RPMI8226 (cell line): ENCODE data around the gene HES3.

Experiments used
- DNase-seq: peaks from one replicate; pipeline ENCODE4 v3.0.0-alpha.2; 2015

HES3 gene

GRCh38 chr1:6246497-6247467 lies 2.8 kb downstream of the HES3 start:
- DNase-seq: peak; percentile 85

DNA sequence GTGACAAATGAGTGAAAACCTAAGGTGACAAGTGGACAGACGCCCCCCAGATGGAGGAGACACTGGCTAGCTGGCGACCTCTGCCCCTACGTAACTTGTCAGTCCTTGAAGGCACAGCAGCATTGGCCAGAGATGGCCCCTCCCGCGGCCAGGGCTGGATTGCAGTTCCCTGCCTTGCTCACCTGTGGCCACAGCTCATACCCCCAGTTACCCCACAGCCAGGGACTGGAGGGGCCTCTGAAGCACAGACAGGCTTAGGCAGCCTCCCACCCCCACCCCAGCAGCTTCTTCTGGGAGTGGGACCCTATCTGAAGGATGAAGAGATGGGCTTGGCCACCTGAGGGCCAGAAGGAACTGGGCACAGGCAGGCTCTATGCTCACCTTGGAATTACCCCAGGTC lies 3.7 kb downstream of the HES3 start:
- DNase-seq: no peak

DNA sequence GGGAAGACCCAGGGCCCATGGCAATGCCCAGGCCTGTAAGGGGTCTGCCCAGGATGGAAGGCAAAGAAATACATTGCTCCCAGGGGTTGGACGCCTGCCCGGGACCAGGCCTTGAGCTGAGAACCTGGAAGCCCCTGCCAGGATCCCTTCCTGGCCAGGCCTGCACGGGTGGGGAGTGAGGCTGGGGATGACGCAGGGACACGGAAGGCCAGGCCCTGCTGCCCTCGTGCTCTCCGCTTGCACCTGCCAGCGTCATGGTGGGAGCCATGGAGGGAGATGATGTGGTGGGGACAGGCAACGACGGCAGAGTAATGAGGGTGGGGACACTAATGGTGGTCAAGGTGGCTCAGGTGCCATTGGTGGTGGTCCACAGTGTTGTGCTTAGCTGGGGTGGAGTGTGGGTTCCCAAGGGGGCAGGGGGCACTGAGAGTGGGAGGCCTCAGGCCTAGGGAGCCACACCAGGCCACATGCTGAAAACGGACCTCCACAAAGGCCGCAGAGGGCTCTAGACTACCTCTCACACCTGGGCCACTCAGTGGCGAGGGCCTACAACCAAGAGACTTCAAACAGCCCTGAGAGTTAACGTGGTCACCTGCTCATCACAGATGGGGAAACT lies 4.3 kb downstream of the HES3 start:
- DNase-seq: no peak

DNA sequence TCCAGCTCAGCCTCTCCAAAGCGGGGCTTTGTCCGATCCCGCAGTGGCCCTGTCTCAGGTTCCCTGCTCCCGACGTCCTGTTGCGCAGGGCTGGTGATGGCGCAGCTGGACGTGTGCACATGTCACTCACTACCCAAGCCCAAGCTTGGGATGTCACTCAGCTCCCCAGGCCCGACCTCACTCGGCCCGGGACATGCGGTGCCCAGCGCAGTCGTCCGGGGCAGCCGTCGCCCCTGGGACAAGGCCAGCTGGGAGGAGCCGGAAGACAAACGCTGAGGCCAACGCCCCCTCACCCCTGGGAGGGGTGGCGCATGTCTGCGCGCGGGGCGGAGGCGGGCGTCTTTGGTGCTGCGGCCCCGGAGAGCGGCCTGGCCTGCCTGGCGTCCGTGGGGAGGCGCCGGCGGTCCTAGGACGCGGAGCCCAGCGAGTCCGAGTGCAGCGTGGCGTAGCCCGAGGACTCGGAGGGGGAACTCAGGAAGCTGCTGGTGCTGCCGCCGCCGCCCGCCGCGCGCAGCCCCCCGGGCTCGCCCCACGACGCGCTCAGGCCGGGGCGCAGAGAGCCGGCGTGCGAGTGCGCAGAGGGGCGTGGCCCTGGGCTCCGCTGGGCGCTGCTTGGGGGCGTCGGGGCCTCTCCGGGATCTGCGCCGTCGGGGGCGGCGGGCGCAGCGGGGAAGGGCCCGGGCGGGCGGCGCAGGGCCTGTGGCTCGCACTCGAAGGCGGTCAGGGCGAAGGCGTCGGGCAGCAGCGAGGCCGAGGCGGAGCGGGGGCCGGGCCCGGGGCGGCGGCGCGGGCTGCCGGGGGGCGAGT lies 5.2 kb downstream of the HES3 start:
- DNase-seq: peak; percentile 58

GRCh38 chr1:6249739-6250689 lies 6.0 kb downstream of the HES3 start:
- peak; percentile 54 for DNase-seq

- DNase-seq: no peak
Observed at GRCh38 chr1:6251233-6251632, 7.3 kb downstream of the HES3 start.

DNA sequence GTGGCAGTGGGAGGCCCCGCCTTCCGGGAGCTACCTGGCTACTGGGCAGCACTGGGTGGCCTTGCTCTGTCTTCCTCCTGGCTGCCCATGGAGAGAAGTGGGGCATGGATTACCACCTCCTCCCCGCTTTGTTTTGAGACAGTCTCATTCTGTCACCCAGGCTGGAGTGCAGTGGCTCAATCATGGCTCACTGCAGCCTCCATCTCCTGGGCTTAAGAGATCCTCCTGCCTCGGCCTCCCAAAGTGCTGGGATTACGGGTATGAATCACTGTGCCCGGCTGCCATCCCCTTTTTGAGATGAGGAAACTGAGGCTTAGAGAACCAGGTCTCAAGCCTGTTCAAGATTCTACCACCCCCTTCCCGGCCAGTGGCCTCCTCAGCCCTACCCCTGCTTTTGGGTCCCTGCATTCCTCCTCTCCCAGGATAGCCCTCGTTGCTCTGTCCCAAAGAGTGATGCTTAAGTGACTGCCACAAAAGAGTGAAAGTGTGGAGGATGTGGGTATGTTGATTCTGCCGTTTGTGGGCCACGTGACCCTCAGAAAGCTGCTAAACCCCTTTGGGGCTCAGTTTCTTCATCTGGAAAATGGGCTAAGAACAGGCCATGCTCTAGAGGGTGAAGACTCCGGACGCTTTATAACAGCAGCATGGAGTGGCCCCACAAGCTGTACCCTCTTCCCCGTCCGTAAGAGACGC lies 7.8 kb downstream of the HES3 start:
- no peak for DNase-seq

- DNase-seq: no peak
Observed at GRCh38 chr1:6252374-6252710, 8.4 kb downstream of the HES3 start.

DNA sequence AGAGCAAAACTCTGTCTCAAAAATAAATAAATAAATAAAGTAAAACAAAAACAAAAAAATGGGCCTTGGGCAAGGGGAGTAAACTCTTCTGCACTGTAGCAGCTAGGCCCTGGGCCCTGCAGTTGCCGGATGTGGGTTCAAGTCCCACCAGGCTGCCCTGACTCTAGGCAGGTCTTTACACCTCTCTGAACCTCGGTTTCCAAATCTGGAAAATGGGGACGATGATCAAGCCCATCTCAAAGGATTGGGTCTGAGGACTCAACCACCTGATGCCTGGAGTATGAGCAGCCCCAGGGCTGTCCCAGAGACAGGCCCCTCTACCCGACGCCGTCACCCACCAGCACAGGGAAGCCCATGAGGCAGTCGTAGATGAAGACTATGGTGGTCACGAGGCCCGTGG lies 9.4 kb downstream of the HES3 start:
- DNase-seq: no peak

DNA sequence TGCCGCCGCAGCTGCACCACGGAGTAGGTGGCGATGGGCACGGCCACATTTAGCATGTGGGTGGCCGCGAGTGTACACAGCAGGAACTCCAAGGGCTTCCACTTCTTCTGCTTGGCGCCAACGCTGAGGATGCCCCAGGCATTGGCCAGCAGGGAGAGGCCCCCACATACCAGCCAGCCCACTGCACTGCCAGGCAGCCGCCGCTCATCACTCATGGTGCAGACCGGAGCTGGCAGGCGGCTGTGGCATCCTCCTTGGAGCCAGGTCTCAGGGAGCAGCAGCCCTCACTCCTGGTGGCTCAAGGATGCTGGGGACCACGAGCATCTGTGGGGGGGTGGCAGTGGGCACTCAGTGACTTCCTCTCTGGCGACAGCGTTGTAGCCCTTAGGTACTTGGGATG lies 10.7 kb downstream of the HES3 start:
- no peak for DNase-seq

GRCh38 chr1:6256645-6257044 lies 12.7 kb downstream of the HES3 start:
- DNase-seq: no peak

DNA sequence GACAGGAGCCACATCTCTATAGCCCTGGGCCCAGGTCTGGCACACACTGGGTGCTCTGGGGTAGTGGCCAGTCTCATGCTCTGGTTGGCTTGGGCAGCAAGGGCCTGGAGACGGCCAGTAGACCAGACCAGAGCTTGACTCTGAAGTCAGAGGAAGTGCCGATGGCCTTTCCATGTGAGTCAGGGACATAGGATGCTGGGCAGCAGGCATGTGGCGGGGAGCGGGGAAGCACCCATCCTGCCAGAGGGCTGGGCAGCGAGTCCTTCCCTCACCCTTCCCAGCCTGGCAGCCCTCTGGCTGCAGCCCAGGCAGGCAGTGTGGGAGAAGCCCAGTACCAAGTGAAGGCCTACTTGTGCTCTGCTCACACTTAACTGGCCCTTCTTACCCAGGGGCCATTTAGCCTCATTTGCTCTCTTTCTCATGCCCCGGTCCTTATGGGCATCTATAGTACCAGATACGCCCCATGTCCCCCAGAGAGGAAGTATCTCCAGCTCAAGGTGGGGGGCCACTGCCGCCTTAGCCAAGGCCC lies 13.6 kb downstream of the HES3 start:
- no peak for DNase-seq

GRCh38 chr1:6258675-6259074 lies 14.7 kb downstream of the HES3 start:
- peak; percentile 47 for DNase-seq

GRCh38 chr1:6259491-6260362 lies 15.7 kb downstream of the HES3 start:
- peak; percentile 83 for DNase-seq

DNA sequence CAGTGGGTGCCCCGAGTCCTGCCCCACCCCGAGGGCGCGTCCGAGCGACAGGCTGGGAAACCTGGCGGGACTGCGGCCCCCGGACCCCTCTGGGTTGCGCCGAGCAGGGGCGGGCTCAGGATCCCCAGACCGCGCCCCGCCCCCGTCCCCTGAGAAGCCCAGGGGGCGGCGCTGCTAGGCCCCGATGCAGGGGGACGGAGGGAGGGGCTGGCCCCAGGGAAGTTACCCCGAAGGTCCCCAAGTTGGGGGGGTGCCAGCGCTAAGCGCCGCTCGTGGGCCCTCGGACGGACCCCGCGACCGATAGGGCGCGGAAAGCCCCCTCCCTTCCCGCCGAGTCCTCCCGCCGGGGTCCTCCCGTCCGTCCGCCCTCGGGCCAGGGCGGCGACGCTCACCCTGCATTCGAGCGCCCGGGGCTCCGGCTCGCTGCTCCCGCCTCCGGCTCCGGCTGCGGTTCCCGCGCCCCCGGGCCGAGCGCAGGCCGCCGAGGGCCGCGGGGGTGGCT lies 16.5 kb downstream of the HES3 start:
- DNase-seq: peak; percentile 39

DNA sequence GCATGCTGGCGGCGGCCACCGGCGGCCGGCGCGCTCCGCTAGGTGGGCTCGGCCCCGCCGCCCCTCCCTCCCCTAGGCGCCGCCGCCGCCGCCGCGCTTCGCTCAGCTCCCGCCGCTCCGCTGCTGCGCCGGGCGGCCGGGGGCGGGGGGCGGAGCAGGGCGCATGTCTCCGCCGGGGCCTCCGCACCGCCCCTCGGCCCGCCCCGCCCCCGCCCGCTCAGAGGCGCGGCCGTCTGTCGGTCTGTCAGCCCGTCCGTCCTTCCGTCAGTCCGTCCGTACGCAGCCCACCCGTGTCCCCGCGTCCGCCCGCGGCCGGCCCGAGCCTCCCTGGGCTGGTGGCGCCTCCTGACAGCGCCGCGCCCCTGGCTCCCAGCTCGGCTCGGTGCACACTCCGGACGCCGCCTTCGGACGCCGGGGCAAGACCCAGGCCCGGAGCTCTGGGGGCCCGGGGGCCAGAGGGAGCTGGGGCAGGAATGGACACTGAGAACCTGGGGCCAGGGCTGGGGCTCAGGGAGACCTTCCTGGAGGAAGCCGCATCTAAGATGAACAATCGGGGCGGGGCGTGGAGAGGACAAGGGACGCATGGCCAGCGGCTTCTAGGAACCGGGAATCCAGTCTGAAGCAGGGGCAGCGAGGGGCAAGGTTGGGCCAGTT lies 17.1 kb downstream of the HES3 start, which contains the start of gene GPR153:
TSS of gene GPR153 (minus strand) at position 138 of the 654 bp plus-strand sequence. CDS start 6,193 bp downstream, outside the sequence.
- peak; percentile 73 for DNase-seq

GRCh38 chr1:6261615-6261995 lies 17.6 kb downstream of the HES3 start:
- no peak for DNase-seq

GRCh38 chr1:6262555-6263420 lies 18.8 kb downstream of the HES3 start:
- DNase-seq: no peak

DNA sequence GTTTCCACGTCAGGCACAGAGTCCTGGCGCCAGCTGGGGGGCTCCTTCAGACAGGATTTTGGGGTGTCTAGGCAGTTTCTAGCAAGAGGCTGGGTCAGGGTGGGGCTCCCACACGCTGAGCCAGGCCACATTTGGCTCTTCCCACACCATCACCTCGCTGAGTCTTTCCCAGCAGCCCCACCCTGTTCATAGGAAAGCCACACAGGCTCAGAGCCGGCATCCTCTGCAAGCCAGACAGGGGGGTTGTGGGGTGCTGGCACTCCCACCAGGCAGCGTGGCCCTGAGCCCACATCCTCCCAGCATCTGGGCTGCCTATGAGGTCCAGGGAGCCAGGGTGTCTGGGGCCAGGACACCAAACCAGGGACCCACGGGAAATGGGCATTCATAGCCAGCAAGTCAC lies 19.7 kb downstream of the HES3 start:
- DNase-seq: no peak
